CD4-positive, alpha-beta T cell treated with Interleukin-15 for 1 hour (primary cell): ENCODE measurements around the gene SERPINA6.
"Not testable (repeated sequence)": the region's sequence is repeated elsewhere in the genome, so short reads cannot be mapped to it uniquely, and the experiment has no call there.

ENCODE experiments used
- DNase-seq: peaks from one replicate; pipeline ENCODE4 v3.0.0-alpha.2; 2020

The SERPINA6 gene

DNA sequence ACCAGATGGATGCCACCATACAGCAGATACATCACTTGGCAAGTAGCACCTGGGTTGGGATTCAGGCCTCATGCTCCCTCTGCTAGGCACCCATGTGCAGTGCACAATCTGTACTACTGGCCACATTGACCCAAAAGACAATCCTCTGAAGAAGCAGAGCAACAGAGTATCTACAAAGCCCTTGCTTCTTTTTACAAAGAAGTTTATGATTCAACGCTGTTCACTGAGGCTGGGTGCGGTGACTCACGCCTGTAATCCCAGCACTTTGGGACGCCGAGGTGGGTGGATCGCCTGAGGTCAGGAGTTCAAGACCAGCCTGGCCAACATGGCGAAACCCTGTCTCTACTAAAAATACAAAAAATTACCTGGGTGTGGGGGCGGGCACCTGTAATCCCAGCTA is 31.1 kb upstream of the SERPINA6 start:
- not testable (repeated sequence) for DNase-seq

DNA sequence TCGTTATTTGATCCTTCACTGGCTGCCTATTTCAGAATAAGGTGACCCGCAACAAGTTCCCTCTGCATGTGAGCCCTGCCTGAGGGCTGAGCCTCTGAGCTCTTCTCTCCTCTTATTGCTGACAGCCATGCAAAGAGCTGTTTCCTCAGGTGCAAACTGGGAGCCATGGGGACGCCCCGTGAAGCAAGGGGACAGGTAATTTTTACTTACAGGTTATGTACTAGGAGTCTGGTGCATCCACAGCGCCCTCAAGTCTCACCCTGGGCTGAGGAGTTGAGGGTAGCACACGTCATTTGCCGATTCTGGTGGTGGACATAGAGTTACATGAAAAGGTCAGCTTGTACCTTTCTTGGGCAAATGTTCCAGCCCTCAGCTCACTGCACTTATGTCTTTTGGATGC is 26.1 kb upstream of the SERPINA6 start:
- no peak for DNase-seq

DNA sequence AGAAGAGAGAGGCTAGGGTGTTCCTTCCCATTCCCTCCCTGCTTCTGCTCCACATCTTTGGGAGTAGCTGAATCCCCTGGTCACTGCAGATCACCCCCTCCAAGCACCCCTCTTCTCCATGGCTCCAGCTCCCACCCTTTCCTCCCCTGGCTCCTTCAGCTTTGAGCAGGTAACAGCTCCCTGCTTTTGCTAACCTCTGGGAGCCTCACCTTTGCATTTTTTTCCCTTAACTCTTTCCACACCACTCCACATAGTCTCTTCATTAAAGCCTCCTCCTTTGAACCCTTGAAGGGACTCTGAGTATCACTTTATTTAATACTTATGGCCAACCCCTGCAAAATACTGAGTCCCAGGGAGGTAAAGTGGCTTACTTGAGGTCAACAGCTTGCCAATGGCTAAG is 25.7 kb upstream of the SERPINA6 start:
- no peak for DNase-seq

DNA sequence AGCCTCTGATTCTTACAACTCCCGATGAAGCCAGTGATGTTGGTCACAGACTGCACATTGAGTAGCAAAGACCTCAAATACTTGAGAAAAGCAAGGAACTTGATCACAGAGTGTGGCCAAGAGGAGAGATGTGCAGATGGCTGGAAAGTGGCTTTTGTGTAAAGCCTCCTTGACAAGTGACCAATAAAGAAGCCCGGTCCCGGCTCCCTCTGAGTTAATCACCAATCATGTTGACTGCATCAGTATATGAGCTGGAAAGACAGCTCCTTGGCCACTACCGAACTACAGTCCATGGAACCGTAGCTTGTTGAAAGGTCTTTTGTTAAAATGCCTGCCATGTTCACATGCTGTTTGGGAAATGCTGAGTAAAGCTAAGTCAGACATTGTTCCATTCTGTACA is 23.7 kb upstream of the SERPINA6 start:
- no peak for DNase-seq

DNA sequence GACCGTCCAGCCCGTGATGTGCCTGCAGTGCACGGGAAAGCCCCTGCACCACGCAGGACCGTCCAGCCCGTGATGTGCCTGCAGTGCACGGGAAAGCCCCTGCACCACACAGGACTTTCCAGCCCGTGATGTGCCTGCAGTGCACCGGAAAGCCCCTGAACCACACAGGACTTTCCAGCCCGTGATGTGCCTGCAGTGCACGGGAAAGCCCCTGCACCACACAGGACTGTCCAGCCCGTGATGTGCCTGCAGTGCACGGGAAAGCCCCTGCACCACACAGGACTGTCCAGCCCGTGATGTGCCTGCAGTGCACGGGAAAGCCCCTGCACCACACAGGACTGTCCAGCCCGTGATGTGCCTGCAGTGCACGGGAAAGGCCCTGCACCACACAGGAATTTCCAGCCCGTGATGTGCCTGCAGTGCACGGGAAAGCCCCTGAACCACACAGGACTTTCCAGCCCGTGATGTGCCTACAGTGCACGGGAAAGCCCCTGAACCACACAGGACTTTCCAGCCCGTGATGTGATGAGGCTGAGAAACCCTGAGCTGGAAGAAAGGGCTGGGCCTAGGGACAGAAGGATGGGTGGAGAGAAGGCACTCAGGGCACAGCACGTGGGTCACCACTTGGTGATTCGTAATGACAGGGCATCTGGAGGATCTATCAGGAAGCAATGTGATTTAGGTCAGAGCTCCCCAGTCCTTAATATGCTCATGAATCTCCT is 23.1 kb upstream of the SERPINA6 start:
- peak; percentile 60 for DNase-seq

DNA sequence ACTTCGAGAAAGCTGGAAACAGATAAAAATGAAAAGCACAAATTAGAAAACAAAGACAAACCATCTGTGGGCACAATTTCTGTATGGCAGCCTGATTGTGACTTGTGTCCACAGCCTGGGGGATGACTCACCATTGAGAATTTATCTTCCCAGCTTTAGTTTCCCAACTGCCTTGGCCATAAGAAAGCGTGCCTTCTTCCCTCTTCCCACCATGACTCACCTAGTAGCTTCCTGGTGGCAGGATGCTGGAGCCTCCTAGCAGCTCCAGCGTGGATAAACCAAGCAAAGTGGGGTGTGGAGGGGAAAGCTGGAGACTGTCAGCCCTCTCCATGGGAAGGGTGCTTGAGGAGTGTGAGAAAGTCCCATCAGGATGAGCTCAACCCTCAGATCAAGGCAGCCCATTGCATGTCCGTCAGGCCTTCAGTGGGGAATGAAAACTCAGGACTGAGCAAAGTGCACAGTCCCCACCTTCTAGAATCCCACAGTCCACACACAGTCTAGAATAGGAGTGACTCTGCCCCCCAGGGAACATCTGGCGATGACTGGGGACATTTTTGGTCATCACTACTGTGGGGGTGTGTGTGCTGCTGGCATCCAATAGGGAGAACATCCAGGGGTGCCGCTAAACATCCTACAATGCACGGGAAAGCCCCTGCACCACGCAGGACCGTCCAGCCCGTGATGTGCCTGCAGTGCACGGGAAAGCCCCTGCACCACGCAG is 22.4 kb upstream of the SERPINA6 start:
- no peak for DNase-seq

DNA sequence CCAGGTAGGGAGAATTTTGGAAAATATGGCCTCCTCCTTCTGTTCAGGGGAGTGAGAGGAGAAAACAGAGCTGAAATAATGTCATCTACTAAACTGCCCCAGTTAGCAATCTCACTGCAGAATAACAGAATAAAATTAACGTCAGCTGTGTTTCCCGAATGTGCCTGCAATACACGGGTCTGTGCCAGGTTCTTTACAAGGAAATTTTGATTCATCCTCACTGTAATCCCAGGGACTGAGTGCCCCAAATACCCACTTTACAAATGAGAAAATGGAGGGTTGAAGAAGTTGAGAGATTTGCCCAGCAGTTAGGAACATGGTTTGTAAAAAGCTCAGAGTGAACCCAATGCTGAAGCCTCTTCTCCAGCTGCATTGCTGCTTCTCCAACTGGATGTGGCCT is 21.3 kb upstream of the SERPINA6 start:
- DNase-seq = no peak

DNA sequence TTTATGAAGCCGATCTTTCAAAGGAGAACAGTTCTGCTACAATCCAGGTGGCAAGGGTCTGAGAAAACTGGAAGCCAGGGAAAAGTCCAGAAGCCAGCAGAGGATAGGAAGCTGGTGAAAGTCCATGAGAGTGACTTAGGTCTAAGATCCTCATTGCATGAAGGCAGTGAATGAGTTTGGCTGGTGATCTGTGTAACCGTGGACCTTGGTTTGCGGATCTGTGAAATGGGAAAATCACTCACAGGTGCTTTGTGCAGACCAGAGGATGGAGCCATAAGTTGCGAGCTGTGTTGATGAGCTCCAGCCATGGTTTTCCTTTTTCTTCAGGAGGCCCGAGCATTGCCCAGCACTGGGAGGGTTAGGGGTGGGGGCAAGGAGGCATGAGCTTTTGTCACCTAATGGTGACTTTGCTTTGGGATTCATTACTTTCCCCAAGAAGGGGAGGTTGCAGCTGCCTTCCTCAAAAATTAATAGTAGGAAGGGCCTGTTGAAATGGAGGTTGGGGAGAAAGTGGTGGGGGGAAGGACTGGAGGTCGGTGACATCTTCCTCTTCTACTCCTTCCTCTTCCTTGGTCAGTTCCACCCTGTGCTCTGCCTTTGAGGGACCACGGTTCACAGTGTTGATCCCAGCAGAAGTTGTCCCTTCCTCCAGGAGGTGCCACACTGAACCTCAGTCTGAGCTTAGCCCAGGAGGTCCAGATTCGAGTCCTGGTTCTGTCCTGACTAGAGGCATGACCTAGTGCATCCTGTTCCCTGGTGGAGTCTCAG is 20.3 kb upstream of the SERPINA6 start:
- DNase-seq = no peak

DNA sequence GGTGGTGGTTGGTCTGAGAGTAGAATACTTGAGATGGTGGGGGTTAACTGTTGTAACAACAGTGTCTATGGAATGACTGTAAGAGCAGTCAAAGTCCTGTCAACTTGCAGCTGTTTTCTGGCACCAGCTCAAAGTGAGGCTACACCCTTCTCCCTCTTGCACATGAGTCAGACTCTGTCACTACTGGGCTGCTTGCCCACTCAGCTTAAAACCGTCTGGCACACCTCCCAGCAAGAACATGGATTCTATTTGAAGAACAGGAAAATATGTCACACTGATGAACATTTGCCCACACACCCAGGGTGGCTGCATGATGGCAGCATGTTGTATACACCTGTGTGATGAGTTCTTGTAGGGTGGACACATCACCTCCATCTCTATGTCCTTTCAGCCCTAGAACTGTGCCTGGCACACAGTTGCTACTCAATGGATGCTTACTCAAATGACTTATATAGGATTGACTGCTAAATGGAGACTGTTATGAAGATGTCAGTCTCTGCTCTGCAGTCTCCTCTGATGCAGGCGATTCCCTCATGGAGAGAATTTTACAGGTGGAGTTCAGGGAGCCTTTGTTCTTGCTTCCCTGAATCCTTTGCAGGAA is 19.3 kb upstream of the SERPINA6 start:
- DNase-seq = no peak

DNA sequence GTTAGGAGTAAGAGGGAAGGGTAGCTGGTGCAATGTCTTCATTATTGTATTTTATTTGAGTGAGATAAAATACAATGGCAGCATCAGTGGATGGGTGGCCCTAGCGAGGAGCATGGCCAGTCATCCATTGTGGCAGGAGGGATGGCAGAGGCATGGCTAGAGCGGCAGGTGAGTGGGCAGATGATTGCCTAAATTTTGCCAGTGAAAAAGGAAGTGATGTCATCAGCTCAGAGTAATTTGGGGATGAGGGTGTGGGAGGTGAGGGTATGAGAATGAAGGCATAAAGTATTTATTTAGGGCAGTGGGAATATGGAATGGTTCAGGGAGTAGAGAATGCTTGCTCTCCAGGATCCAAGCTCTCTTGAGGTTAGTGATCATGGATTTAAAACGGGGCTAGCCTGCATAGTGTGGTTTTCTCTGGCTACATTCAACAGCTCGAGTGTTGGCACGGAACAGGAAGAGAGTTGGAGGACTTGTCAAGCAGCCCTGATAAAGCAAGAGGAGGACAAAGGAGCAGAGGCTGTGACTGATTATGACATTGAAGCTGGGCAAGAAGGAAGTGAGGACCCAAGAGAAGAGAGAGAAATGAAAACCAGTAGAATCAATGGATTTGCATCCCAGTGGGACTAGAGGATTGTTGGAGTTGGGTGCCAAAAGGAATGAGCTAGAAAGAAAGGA is 18.7 kb upstream of the SERPINA6 start:
- no peak for DNase-seq

DNA sequence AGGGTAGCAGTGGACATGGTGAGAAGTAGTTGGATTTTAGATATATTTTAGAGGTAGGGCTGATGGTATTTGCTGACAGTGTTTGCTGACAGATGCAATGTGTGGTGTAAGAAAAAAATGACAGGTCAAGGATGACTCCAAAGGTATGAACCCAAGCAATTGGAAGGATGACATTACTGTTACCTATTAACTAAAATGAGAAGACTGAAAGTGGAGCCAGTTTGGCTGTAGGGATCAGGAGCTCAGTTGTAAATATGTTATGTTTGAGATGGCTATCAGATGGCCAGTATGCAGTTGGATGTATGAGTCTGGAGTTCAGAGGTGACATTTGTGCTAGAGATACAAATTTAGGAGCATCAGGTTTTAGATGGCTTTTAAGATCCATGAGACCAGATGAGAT is 17.4 kb upstream of the SERPINA6 start:
- DNase-seq = no peak

DNA sequence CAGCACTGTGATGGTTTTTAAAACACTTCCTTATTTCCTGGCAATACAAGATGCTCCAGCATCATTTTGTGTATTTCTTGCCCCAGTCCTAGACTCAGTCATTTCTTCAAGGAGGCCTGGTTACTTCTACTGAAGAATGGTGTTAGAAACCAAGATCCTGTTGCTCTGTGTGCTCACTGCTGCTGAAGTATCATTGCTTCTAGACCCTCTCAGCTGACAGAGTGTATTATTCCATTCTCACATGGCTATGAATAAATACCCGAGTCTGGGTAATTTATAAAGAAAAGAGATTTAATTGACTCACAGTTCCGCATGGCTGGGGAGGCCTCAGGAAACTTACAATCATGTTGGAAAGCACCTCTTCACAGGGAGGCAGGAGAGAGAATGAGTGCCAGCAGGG is 14.9 kb upstream of the SERPINA6 start:
- no peak for DNase-seq

DNA sequence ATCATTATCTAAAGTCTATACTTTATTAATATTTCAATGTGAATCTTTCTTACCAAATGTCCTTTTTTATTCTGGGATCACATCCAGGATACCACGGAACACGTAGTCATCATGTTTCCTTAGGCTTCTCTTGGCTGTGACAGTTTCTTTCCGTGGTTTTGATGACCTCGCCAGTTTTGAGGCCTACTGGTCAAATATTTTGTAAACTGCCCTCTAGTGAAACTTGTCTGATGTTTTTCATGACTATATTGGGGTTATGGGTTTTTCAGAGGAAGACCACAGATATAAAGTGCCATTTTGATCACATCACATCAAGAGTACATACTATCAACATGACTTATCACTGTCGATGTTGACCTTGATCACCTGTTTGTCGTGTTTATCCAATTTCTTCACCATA is 14.1 kb upstream of the SERPINA6 start:
- no peak for DNase-seq

DNA sequence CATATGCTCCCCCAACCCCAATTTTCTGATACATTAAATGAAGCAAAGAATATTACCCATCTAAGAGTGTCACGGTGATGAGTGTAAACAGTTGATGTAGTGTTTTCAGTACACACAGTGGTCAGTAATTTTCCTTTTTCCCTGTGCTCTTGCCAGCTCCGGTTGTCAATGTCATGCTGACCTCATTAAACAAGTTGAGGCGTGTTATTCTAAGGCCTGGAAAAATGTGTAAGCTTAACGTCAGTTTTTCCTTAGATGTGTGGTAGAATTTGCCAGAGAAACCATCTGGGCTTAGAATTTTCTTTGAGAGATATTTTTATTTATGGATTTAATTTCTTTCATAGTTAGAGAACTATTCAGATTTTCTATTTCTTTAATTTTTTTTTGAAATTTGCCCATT is 11.7 kb upstream of the SERPINA6 start:
- no peak for DNase-seq

DNA sequence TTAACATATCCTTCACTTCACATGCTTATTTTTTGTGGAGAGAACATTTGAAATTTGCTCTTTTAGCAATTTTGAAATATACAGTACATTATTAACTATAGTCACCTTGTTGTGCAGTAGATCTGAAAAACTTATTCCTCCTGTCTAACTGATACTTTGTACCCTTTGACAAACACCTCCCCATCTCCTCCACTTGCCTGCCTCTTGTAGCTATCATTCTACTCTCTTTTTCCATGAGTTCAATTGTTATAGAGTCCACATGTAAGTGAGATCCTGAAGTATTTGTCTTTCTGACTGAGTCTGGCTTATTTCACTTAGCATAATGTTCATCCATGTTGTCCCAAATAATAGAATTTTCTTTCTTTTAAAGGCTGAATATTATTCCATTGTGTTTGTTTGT is 9.5 kb upstream of the SERPINA6 start:
- no peak for DNase-seq

DNA sequence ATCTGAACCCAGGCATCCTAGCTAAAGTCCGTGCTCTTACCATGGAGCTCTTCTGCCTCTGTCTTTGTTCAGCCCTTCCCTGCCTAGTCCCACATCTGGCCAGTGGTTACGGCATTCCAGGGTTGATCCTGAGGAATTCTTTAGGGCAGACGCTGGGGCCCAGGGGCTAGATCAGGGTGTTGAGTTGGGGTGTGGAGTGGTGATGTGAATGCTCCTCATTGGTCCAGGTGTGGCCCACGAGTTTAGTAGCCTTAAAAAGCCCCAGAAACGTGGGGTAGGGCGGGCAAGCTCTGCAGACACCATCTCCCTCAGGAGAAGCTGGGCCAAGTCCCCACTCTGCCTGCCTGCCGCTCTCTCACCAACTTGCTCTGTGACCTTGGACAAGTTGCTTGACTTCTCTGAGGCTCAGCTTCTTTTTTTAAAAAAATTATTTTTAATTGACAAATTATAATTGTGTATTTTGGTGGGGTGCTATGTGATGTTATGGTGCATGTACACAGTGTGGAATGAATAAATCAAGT is 9.0 kb upstream of the SERPINA6 start:
- DNase-seq = no peak

DNA sequence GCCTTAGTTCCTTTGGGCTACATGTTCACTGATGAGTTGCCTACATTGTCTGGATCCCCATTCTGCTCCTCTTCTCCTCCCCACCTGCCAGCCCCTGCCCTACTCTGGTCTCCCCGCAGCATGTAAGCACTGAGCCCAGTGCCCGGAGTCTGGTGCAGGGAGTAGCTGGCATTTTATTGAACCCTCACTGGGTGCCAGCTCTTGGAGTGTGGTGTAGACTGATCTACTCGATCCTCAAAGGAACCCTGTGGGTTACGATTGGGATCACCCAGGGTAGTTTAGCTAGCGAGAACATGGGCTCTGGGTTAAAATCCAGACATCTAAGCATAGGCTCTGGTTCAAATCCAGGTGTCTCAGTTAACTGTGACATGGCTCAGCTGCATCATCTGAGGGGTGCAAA is 8.3 kb upstream of the SERPINA6 start:
- no peak for DNase-seq

DNA sequence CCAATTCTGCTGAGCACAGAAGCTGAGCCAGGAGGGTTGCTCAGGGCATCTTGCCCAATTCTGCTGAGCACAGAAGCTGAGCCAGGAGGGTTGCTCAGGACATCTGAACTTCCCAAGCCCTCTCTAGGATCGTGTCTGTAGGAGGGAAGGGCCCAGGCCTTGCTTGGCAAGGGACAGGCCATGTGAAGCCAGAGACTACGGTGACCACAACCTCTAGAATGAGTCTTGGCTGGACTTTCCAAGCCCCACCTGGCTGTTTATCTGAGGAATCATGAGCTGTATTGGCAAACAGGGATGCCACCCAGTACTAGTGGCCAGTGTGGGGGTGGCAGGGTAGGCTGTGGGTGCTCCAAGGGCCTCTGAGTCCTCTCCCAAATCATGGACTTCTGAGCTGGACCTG is 7.7 kb upstream of the SERPINA6 start:
- DNase-seq = no peak

DNA sequence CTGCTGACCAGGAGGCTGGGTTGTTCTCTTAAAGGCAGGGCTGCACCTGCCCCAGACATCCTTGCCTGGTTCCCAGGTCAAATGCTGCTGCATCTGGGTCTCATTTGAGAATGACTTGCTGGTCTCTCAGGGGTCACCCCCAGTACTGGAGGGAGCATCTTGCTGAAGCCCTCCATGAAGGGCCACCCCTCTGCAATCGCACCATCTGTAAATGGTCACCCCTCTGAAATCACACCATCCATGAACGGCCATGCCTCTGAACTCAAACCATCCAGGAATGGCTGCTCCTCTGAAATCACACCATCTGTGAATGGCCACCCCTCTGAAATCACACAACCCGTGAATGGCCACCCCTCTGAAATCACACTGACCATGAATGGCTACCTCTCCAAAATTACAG is 7.3 kb upstream of the SERPINA6 start:
- DNase-seq = no peak

DNA sequence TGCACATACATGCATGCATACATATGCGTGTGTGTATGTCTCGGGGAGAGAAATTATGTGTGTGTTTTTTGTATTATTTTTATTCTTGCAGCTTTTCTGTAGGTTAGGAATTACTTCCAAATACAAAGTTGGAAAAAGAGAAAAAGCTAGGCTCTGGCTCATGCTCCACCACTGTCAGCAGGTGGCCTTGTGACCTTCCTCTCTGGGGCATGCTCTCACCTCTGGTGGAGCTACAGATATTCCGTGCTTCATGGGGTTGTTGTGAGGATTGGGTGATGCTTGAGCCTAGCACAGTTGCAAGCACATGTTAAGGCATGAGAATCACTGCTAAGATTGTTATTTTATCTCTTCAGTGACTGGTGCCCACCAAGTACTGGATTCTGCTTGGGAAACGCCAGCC is 6.7 kb upstream of the SERPINA6 start:
- DNase-seq = no peak

DNA sequence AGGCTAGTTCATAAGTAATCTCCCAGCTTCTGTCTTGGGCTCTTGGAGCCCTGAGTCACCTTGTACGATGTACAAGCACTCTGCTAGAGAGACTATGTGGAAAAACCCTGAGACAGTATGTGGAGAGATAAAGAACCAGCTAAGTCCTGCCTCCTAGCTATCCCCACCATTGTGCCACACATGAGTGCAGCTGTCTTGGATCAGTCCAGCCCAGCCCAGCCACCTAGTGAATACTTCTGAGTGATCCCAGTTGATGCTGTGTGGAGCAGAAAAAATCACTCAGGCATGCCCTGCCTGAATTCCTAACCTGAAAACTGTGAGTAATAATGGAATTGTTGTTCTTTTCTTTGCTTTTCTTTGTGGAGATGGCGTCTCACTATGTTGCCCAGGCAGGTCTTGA is 5.1 kb upstream of the SERPINA6 start:
- DNase-seq = no peak

DNA sequence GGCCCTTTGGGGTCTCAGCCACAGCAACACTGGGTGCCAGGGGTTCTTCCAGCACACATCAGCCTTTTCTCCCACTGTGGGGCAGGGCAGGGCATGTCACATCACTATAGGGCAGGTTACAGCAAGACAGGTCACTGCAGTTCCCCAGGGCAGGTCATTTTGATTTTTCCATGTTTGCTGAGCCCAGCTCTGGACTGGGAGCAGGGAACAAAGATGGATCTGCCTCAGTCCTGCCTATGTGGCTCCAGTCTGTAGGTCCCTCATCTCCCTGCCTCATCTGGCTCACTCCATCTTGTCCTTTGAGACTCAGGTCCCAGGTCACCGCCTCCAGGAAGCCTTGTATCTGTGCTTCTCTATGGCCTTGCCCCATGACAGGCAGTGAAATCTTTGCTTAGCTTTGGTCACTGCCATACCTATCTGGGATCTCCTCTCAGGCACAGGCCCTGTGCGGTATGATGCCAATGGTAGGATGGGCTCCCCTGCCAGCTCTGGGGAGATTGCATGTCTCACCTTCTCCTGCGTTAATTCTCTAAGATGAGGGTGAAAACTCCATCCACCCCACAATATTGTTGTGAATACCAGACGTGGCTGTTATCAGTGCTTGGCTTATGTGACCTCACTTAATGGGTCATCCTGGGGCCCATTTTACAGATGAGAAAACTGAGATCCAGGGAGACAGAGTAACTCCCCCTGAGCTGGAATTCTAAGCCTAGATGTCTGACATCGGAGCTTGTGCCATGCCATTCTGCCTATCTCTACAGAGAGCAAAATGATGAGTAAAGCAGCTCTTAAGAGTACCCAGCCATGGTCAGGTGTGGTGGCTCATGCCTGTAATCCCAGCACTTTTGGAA is 1.5 kb downstream of the SERPINA6 start:
- DNase-seq = no peak
